ENCODE results near the gene HAT1. TPM values are rescaled to one million over a fixed set of nuclear protein-coding genes. Genes with fewer than 3 reads are reported as not detected.

Gene HAT1
- total and polyA plus RNA-seq, 2 of the 4 experiments (the other 2 are of a cell fraction): 24.4 to 42.1 TPM

DNA sequence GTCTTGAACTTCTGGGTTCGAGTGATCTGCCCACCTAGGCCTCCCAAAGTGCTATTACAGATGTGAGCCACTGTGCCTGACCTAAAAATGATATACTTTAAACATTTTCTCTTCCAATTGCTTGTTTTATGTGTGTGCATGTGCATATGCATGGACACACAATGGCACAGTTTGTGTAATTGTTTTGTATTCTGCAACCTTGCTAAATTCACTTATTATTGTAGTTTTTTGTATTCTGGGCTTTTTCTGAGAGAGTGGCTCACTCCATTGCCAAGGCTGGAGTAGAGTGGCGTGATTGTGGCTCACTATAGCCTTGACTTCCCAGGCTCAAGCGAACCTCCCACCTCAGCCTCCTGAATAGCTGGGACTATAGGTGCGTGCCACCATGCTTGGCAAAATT lies 8.1 kb downstream of the HAT1 start (continued):
- TF ChIP-seq, protein P1, sequence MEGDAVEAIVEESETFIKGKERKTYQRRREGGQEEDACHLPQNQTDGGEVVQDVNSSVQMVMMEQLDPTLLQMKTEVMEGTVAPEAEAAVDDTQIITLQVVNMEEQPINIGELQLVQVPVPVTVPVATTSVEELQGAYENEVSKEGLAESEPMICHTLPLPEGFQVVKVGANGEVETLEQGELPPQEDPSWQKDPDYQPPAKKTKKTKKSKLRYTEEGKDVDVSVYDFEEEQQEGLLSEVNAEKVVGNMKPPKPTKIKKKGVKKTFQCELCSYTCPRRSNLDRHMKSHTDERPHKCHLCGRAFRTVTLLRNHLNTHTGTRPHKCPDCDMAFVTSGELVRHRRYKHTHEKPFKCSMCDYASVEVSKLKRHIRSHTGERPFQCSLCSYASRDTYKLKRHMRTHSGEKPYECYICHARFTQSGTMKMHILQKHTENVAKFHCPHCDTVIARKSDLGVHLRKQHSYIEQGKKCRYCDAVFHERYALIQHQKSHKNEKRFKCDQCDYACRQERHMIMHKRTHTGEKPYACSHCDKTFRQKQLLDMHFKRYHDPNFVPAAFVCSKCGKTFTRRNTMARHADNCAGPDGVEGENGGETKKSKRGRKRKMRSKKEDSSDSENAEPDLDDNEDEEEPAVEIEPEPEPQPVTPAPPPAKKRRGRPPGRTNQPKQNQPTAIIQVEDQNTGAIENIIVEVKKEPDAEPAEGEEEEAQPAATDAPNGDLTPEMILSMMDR (conservative IDR thresholded peaks at IDR 0.05; ENCODE audit: low read depth, low read length): no peak
- no peak for TF ChIP-seq RAD21 (IDR thresholded peaks at IDR 0.05; ENCODE audit: low read length)

DNA sequence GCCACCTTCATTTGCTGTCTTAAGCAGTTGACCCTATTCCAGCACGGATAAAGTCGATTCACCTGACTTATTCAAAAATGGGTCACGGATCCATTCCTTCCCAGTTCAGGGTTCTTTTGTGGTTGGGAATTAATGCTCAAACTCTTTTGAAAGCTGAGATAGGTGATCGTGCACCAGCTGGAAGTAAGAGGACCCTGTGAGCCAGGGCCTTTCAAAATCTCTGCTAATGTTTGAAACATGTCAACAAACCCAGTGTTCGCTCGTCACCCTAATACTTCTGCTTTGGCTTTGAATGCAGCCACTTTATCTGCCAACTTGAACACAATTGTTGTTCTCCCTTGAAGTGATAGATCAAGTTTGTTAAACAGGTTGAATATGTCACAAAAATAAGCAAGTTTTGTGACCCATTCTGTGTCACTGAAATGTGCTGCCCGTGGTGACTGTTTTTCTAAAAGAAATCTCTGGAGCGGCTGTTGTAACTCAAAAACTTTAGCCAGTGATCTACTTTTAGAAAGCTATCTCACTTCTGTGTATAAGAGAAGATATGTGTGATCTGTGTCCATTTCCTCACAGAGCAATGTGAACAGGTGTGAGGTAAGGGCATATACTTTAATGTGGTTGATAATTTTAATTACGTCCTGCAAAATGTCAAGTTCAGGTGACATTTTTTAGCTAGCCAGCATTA lies 16.9 kb downstream of the HAT1 start:
- Histone ChIP-seq H3K9ac (ENCODE audit: low read depth, low read length) (no peak overlapping the region), H4K8ac (ENCODE audit: low read depth in 2 of 2, low read length in 2 of 2) (no peak overlapping the region), H4K20me1 (ENCODE audit: insufficient read depth, low read length) (peaks cover 6% of the 10 kb centered on the region), H3K36me3 (ENCODE audit: control insufficient read depth, insufficient read depth, low read length) (peaks cover 4% of the 10 kb centered on the region; the same call in 1 of the 2 replicates), H3K14ac (replicated peaks; ENCODE audit: low read depth, low read length) (no peak overlapping the region), H3K9me3 (ENCODE audit: control insufficient read depth, insufficient read depth, low read length) (no peaks in the 10 kb centered on the region), H3K23ac (ENCODE audit: low read depth, low read length) (no peak overlapping the region), H3K4me1 (ENCODE audit: control insufficient read depth, insufficient read depth, low read length) (no peaks in the 10 kb centered on the region), H4K91ac (ENCODE audit: insufficient read depth, low read depth, low read length) (no peak overlapping the region), H3K18ac (ENCODE audit: low read depth, low read length) (no peak overlapping the region), H2AK5ac (ENCODE audit: low read depth, low read length) (no peak overlapping the region), H3K56ac (ENCODE audit: extremely low read depth, insufficient read depth, low read length) (no peak overlapping the region), H3K4me2 (ENCODE audit: low read depth, low read length) (no peak overlapping the region), H2BK15ac (ENCODE audit: low read depth, low read length) (no peak overlapping the region), H4K5ac (ENCODE audit: low read depth, low read length) (no peak overlapping the region), H3K9me1 (ENCODE audit: insufficient read depth, low read length) (no peaks in the 10 kb centered on the region; the same call in 1 of the 2 replicates), H2AFZ (replicated peaks; ENCODE audit: low read length, poor library complexity) (no peak overlapping the region), H3K27ac (ENCODE audit: insufficient read depth, low read length) (no peak overlapping the region), H2BK120ac (ENCODE audit: low read depth, low read length) (no peak overlapping the region), H2BK20ac (ENCODE audit: low read depth, low read length) (no peak overlapping the region), H3K27me3 (ENCODE audit: control insufficient read depth, insufficient read depth, low read length) (no peaks in the 10 kb centered on the region), H2BK5ac (ENCODE audit: low read depth, low read length, poor library complexity, severe bottlenecking) (no peak overlapping the region), H2AK9ac (replicated peaks; ENCODE audit: low read depth, low read length, poor library complexity) (no peak overlapping the region), H3K4me3 (ENCODE audit: insufficient read depth, low read depth, low read length) (no peak overlapping the region), H3K4ac (ENCODE audit: low read depth, low read length) (no peak overlapping the region), H3K79me1 (ENCODE audit: low read depth in 1 of 2, low read length in 2 of 2) (peaks cover 51 to 69% of the 10 kb centered on the region in 2 experiments)
- TF ChIP-seq BHLHE40 (IDR thresholded peaks at IDR 0.05; ENCODE audit: low read depth, low read length) (no peak), MAZ (IDR thresholded peaks at IDR 0.05; ENCODE audit: borderline replicate concordance, low read depth, low read length) (no peak), RFX5 (IDR thresholded peaks at IDR 0.05; ENCODE audit: low read depth, low read length) (no peak), CHD1 (IDR thresholded peaks at IDR 0.05; ENCODE audit: low read depth, low read length) (no peak), CEBPB (IDR thresholded peaks at IDR 0.05; ENCODE audit: low read depth, low read length) (no peak)
- in situ Hi-C loops (cut with MboI; ENCODE audit: low sequenced_read_pairs): no loop called here
- ChIA-PET CTCF (interaction anchor here (0.5 kb wide), 1 partner anchor 299 kb away, joined by 12 read pairs; no protein-coding TSS in a partner anchor), POLR2A (ENCODE audit: unreplicated experiment) (no interaction called here)
- ATAC-seq (ENCODE audit: low read depth): no peak
- no TSS peak for BruUV-seq (replicated peaks)
- no peak for DNase-seq
- intact Hi-C loops (cut with micrococcal nuclease): no loop called here
- dilution Hi-C loops (cut with HindIII; ENCODE audit: low sequenced_read_pairs, unreplicated experiment): no loop called here
- 96% methylated on average over 4 of the region's 9 CpGs; no CpG with 5 or more reads in 1 of the 2 experiments for WGBS, 2 experiments (ENCODE audit: extremely low coverage in 2 of 2, insufficient read length in 1 of 2)

All from IMR-90 (cell line).